ENCODE data around the gene ITGA7.

GRCh38 chr12:55694651-55695050, 13.1 kb downstream of the ITGA7 start:
- TF ChIP-seq SP1 (IDR thresholded peaks at IDR 0.05) (no peak), ZNF384 (IDR thresholded peaks at IDR 0.05) (no peak), ARNT (IDR thresholded peaks at IDR 0.05) (no peak), BHLHE40 (IDR thresholded peaks at IDR 0.05; ENCODE audit: borderline replicate concordance) (no peak), ELF4 (IDR thresholded peaks at IDR 0.05) (no peak), SUZ12 (IDR thresholded peaks at IDR 0.05) (no peak), HDGF (IDR thresholded peaks at IDR 0.05; ENCODE audit: borderline replicate concordance) (no peak), CTBP1 (IDR thresholded peaks at IDR 0.05; ENCODE audit: borderline replicate concordance) (no peak), LEF1 (IDR thresholded peaks at IDR 0.05; ENCODE audit: borderline replicate concordance) (no peak), TARDBP (IDR thresholded peaks at IDR 0.05) (no peak), NFRKB (IDR thresholded peaks at IDR 0.05) (no peak), FOXM1 (IDR thresholded peaks at IDR 0.05; ENCODE audit: borderline replicate concordance) (no peak), FOXK2 (IDR thresholded peaks at IDR 0.05) (no peak), FOXA1 (IDR thresholded peaks at IDR 0.05) (no peak)

All from HEK293T (cell line).